SK-N-SH (cell line): ENCODE results near the gene ZNF532. TPM values are rescaled to one million over a fixed set of nuclear protein-coding genes. Genes with fewer than 3 reads are reported as not detected.

ENCODE experiments used
- CTCF ChIA-PET: fragments of 300-600, 350-600 bp; formaldehyde crosslinking; extraction: SDS; loops from one replicate; lab custom pipeline; 2021; lab: Yijun Ruan, JAX
- POLR2A ChIA-PET: fragments of 350-600 bp; sonication (Branson Sonifier 250); formaldehyde crosslinking; extraction: SDS; loops from one replicate; lab custom pipeline; 2020; ENCODE audit warnings: antibody characterized with exemption, inconsistent platforms; lab: Yijun Ruan, JAX
- DNase-seq: peaks from one replicate; pipeline ENCODE4 v3.0.0; 2012
- H2AFZ ChIP-seq: fragments of 200-600 bp; sonication (generic); 2 replicates; pipeline ENCODE4 v1.8.1; 2016; ENCODE audit warnings: antibody characterized with exemption, mild to moderate bottlenecking, low read depth
- H3F3A ChIP-seq: fragments of 200-600 bp; sonication (generic); replicated peaks from 2 replicates; pipeline ENCODE3; 2016; ENCODE audit warnings: antibody characterized with exemption, mild to moderate bottlenecking; ENCODE audit not compliant: insufficient read depth
- H3K27ac ChIP-seq, 2 experiments: fragments of 200-500 bp in 1 of 2; fragments of 200-600 bp in 1 of 2; sonication (Bioruptor generic) in 1 of 2; sonication (generic), shearing (Covaris generic) in 1 of 2; 2 replicates each; pipeline versions ENCODE4 v1.5.1 to v1.6.1; 2014 to 2016; ENCODE audit warnings: low read depth in 2 of 2, inconsistent platforms in 1 of 2, low read length in 1 of 2, mild to moderate bottlenecking in 1 of 2, mixed read lengths in 1 of 2
- H3K27me3 ChIP-seq: fragments of 200-600 bp; sonication (generic), shearing (Covaris generic); 2 replicates; pipeline ENCODE4 v1.6.1; 2016; ENCODE audit warnings: mixed run types; ENCODE audit not compliant: insufficient read depth
- H3K36me3 ChIP-seq, 2 experiments: fragments of 200-500 bp in 1 of 2; fragments of 200-600 bp in 1 of 2; sonication (Bioruptor generic) in 1 of 2; sonication (generic) in 1 of 2; replicated peaks in 1 of 2; 2 replicates each; pipeline versions ENCODE3 to v1.5.1; 2014 to 2016; ENCODE audit warnings: low read length in 1 of 2, mild to moderate bottlenecking in 1 of 2; ENCODE audit not compliant: insufficient read depth in 2 of 2, control insufficient read depth in 1 of 2
- H3K4me1 ChIP-seq, 2 experiments: fragments of 200-500 bp in 1 of 2; fragments of 200-600 bp in 1 of 2; sonication (Bioruptor generic) in 1 of 2; sonication (generic), shearing (Covaris generic) in 1 of 2; 2 replicates each; pipeline versions ENCODE4 v1.5.1 to v1.6.1; 2014 to 2016; ENCODE audit warnings: low read depth in 1 of 2, low read length in 1 of 2, mixed run types in 1 of 2; ENCODE audit not compliant: insufficient read depth in 2 of 2, control insufficient read depth in 1 of 2
- H3K4me2 ChIP-seq: fragments of 200-600 bp; sonication (generic), shearing (Covaris generic); 2 replicates; pipeline ENCODE4 v1.6.1; 2017; ENCODE audit warnings: mixed run types
- H3K4me3 ChIP-seq, 2 experiments: fragments of 200-500 bp in 1 of 2; fragments of 200-600 bp in 1 of 2; sonication (Bioruptor generic) in 1 of 2; sonication (generic), shearing (Covaris generic) in 1 of 2; 2 replicates each; pipeline versions ENCODE4 v1.5.1 to v1.8.1; 2014 to 2016; ENCODE audit warnings: low read depth in 2 of 2, inconsistent platforms in 1 of 2, low read length in 1 of 2, mild to moderate bottlenecking in 1 of 2, mixed read lengths in 1 of 2, moderate library complexity in 1 of 2
- H3K79me2 ChIP-seq: fragments of 200-600 bp; sonication (generic); 2 replicates; pipeline ENCODE4 v1.8.1; 2017; ENCODE audit warnings: mild to moderate bottlenecking; ENCODE audit not compliant: insufficient read depth
- H3K9ac ChIP-seq: fragments of 200-600 bp; sonication (generic); 2 replicates; pipeline ENCODE4 v1.6.1; 2017; ENCODE audit warnings: mixed run types
- H3K9me2 ChIP-seq: fragments of 200-600 bp; sonication (generic); 2 replicates; pipeline ENCODE4 v1.6.1; 2017; ENCODE audit warnings: mixed run types
- H3K9me3 ChIP-seq: fragments of 200-600 bp; sonication (generic); 2 replicates; pipeline ENCODE4 v1.6.1; 2017; ENCODE audit warnings: mixed run types, mild to moderate bottlenecking, moderate library complexity
- H4K20me1 ChIP-seq: fragments of 200-600 bp; sonication (generic); 2 replicates; pipeline ENCODE4 v1.6.1; 2017; ENCODE audit warnings: mild to moderate bottlenecking, mixed run types; ENCODE audit not compliant: insufficient read depth
- CHD2 ChIP-seq: fragments of 150-350 bp; IDR thresholded peaks from 2 replicates; pipeline ENCODE4 v1.6.1; 2018; ENCODE audit warnings: low read length; ENCODE audit not compliant: partially characterized antibody
- ELF1 ChIP-seq: IDR thresholded peaks from 2 replicates; pipeline ENCODE4 v1.4.0; 2012
- EP300 ChIP-seq, 2 experiments: IDR thresholded peaks; 2 replicates each; pipeline versions ENCODE4 v1.4.0 to v1.6.1; 2012; ENCODE audit warnings: borderline replicate concordance in 1 of 2, low read depth in 1 of 2, low read length in 1 of 2
- EZH2phosphoT487 ChIP-seq: fragments of 200-600 bp; sonication (generic); IDR thresholded peaks from 2 replicates; pipeline ENCODE4 v1.6.1; 2017; ENCODE audit warnings: low read depth, mixed run types, mild to moderate bottlenecking, antibody characterized with exemption, moderate library complexity, borderline replicate concordance
- FOXJ3 ChIP-seq: sonication (generic); formaldehyde crosslinking; IDR thresholded peaks from 2 replicates; pipeline ENCODE4 v1.5.1; 2020; ENCODE audit warnings: mild to moderate bottlenecking, missing genetic modification reagents
- FOXM1 ChIP-seq: IDR thresholded peaks from 2 replicates; pipeline ENCODE4 v1.4.0; 2012; ENCODE audit warnings: low read depth, mild to moderate bottlenecking
- GATA2 ChIP-seq: sonication (generic); formaldehyde crosslinking; IDR thresholded peaks from 2 replicates; pipeline ENCODE4 v1.5.0; 2020; ENCODE audit warnings: mild to moderate bottlenecking, missing genetic modification reagents
- JUND ChIP-seq: IDR thresholded peaks from 2 replicates; pipeline ENCODE4 v1.4.0; 2012
- MEF2A ChIP-seq: IDR thresholded peaks from 2 replicates; pipeline ENCODE4 v1.4.0; 2012; ENCODE audit warnings: low read depth, borderline replicate concordance
- NFIC ChIP-seq: IDR thresholded peaks from 2 replicates; pipeline ENCODE4 v1.4.0; 2012; ENCODE audit warnings: borderline replicate concordance
- POLR2AphosphoS5 ChIP-seq: IDR thresholded peaks from 2 replicates; pipeline ENCODE4 v1.6.1; 2012; ENCODE audit warnings: low read depth, low read length
- RCOR1 ChIP-seq: fragments of 150-350 bp; IDR thresholded peaks from 2 replicates; pipeline ENCODE4 v1.6.1; 2017; ENCODE audit warnings: antibody characterized with exemption, low read length
- RFX5 ChIP-seq: IDR thresholded peaks from 2 replicates; pipeline ENCODE4 v1.6.1; 2012; ENCODE audit warnings: mild to moderate bottlenecking, improper control_type of control experiment, low read length
- RXRA ChIP-seq: IDR thresholded peaks from 2 replicates; pipeline ENCODE4 v1.4.0; 2012; ENCODE audit warnings: low read depth, mild to moderate bottlenecking, borderline replicate concordance
- SIN3A ChIP-seq: IDR thresholded peaks from 2 replicates; pipeline ENCODE4 v1.6.1; 2012; ENCODE audit warnings: low read depth, mild to moderate bottlenecking, low read length, moderate library complexity, borderline replicate concordance
- TCF12 ChIP-seq: IDR thresholded peaks from 2 replicates; pipeline ENCODE4 v1.4.0; 2012
- WGBS: methylation state at CpG from one replicate; pipeline ENCODE4 v1.1.6; 2017; ENCODE audit warnings: low lambda C conversion rate; 5-methylcytosine and 5-hydroxymethylcytosine counted together
- polyA plus RNA-seq, 3 experiments: library from polyadenylated mRNA; depleted of rRNA; stranded (reverse); fragments of >200 nt; gene quantifications; 2 replicates each; pipeline ENCODE4 v1.2.3, GENCODE V29; 2012
- TF ChIP-seq, protein P1 (sequence below): IDR thresholded peaks from 2 replicates; pipeline ENCODE4 v1.4.0; 2012; ENCODE audit warnings: low read depth
- TF ChIP-seq, protein P2 (sequence below): IDR thresholded peaks from 2 replicates; pipeline ENCODE4 v1.6.1; 2012; ENCODE audit warnings: mild to moderate bottlenecking, low read depth, low read length, moderate library complexity
- TF ChIP-seq, protein P3 (sequence below): fragments of 150-350 bp; IDR thresholded peaks from 2 replicates; pipeline ENCODE4 v1.6.1; 2016; ENCODE audit warnings: mild to moderate bottlenecking, low read depth, low read length

ZNF532 gene
- polyA plus RNA-seq, 1 of the 3 experiments (the other 2 are of a cell fraction) = 34.7 TPM

DNA sequence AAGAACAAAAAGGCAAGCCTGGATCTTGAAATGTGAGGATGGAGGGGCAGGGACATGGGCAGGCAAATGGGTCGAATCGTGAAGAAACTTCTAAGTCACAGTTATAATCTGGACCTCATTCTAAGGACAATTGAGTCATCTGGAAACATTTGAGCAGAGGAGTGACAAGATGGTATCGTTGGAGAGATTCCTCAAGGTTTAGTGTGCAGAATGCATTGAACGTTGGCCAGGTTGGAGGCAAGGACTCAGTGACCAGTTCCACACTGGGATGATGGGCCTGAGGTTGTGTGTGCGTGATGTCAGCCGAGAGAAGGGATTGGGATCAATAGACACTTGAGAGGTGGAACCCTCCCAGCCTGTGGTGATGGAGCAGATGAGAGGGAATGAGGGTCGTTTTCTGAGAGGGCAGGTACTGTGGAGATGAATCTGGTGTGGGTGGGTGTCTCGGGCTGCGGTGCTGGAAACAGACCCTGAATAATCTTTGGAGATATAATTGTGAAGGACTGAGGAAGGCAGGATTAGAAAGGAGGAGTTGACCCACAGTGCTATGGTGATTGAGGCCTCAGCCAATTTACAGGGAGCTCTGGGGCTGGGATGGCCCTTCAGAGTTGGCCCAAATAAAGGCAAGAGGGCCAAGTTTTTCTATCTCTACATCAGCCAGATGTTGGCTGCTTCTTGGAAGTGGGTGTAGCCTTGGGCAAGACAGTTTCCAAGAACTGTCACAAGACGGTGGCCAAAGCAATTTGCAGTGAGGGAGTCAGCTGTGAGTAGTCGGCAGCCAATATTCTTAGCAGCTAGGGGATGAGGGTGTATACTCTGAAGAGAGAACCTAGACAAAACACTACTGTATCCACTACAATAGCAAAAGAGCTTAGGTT lies 5.8 kb upstream of the ZNF532 start (continued):
- TF ChIP-seq CHD2 = no peak
- TF ChIP-seq RFX5 = no peak
- TF ChIP-seq RXRA = no peak
- no peak for TF ChIP-seq POLR2AphosphoS5
- TF ChIP-seq RCOR1 = no peak
- TF ChIP-seq EP300 (IDR thresholded peaks at IDR 0.05; ENCODE audit: borderline replicate concordance in 1 of 2, low read depth in 1 of 2, low read length in 1 of 2) = no peak

DNA sequence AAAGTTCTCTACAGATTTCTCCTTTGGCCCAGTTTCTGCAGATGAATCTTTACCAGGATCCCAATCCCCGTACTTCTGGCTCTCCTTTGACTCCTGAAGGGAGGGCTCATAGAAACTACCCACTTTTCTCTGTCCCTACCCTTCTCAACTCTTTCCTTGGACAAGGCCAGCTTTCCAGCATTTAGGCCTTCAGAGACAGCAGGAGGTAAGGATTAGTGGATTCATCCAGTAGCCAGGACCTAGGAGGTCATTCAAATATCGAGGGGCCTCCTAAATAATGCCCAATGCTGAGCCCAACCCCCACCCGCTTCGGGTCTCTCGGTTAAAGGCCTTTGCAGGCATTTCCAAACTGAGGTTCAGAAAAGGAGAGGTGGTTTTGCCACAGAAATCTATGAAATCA lies 4.8 kb upstream of the ZNF532 start:
- DNase-seq = no peak
- peaks cover 10% of the 10 kb centered on the region for H3F3A ChIP-seq
- ChIA-PET CTCF (no interaction called here), POLR2A (no interaction called here)
- no peak overlapping the region for H3K9ac ChIP-seq
- H3K27ac ChIP-seq = no peak overlapping the region
- H3K9me2 ChIP-seq = no peaks in the 10 kb centered on the region
- no peak overlapping the region for H2AFZ ChIP-seq
- H3K4me3 ChIP-seq = no peak overlapping the region
- no peaks in the 10 kb centered on the region for H3K36me3 ChIP-seq
- WGBS = 82% methylated on average over 5 of the region's 5 CpGs
- H3K4me1 ChIP-seq = peaks cover 12 to 22% of the 10 kb centered on the region in 2 experiments; a peak in 3 of 4 replicates
- no peaks in the 10 kb centered on the region for H3K9me3 ChIP-seq
- H3K27me3 ChIP-seq = no peaks in the 10 kb centered on the region
- no peaks in the 10 kb centered on the region for H4K20me1 ChIP-seq
- H3K79me2 ChIP-seq = peaks cover 16% of the 10 kb centered on the region; the same call in 1 of the 2 replicates
- H3K4me2 ChIP-seq = no peak overlapping the region
- TF ChIP-seq JUND (no peak), FOXJ3 (CRISPR knock-in tag) (no peak), EZH2phosphoT487 (no peak), TCF12 (no peak), FOXM1 (no peak), NFIC (no peak), ELF1 (no peak), RFX5 (no peak), SIN3A (no peak)
- TF ChIP-seq, protein P1, sequence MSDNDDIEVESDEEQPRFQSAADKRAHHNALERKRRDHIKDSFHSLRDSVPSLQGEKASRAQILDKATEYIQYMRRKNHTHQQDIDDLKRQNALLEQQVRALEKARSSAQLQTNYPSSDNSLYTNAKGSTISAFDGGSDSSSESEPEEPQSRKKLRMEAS = no peak

DNA sequence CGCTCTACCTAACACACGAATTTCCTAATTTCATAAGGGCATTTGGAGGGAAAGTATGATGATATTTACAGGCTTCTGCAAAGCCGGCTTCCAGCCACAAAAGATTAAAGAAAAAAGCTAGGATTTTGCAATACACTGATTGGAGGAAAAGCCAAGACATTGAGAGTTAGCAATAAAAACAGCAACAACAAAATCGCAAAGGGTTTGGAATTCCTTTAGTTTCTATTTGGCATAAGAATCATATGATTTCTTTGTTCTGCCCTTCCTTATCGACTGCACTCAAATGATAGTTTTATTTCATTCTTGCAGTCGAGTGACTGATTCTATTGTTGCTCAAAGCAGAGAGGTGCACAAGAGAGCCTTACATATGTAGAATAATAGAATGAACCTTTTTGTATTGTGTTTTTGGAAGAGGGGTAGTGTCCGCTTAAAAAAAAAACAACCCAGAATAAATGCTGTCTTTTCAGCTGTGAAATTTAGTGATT lies 3.9 kb upstream of the ZNF532 start:
- Histone ChIP-seq H3K27ac (no peak overlapping the region), H3K4me1 (peaks cover 19 to 27% of the 10 kb centered on the region in 2 experiments; a peak in 3 of 4 replicates), H4K20me1 (no peaks in the 10 kb centered on the region), H3K4me2 (no peak overlapping the region), H3F3A (peaks cover 10% of the 10 kb centered on the region), H3K9me2 (no peaks in the 10 kb centered on the region), H3K36me3 (peaks cover 0 to 4% of the 10 kb centered on the region in 2 experiments), H3K9me3 (no peaks in the 10 kb centered on the region), H3K27me3 (no peaks in the 10 kb centered on the region), H3K79me2 (peaks cover 23% of the 10 kb centered on the region), H3K4me3 (no peak overlapping the region), H2AFZ (no peak overlapping the region), H3K9ac (no peak overlapping the region)
- DNase-seq = no peak
- WGBS = 83% methylated on average over 7 of the region's 7 CpGs
- CTCF ChIA-PET = interaction anchor here (1.0 kb wide), 1 partner anchor 97 kb away, joined by 5 read pairs; no protein-coding TSS in a partner anchor
- POLR2A ChIA-PET = interaction anchor here (0.6 to 0.7 kb wide), 2 partner anchors 202 to 978 kb away, joined by 3 to 4 read pairs; no protein-coding TSS in a partner anchor
- no peak for TF ChIP-seq JUND
- TF ChIP-seq MEF2A = no peak
- no peak for TF ChIP-seq GATA2
- TF ChIP-seq, protein P2, sequence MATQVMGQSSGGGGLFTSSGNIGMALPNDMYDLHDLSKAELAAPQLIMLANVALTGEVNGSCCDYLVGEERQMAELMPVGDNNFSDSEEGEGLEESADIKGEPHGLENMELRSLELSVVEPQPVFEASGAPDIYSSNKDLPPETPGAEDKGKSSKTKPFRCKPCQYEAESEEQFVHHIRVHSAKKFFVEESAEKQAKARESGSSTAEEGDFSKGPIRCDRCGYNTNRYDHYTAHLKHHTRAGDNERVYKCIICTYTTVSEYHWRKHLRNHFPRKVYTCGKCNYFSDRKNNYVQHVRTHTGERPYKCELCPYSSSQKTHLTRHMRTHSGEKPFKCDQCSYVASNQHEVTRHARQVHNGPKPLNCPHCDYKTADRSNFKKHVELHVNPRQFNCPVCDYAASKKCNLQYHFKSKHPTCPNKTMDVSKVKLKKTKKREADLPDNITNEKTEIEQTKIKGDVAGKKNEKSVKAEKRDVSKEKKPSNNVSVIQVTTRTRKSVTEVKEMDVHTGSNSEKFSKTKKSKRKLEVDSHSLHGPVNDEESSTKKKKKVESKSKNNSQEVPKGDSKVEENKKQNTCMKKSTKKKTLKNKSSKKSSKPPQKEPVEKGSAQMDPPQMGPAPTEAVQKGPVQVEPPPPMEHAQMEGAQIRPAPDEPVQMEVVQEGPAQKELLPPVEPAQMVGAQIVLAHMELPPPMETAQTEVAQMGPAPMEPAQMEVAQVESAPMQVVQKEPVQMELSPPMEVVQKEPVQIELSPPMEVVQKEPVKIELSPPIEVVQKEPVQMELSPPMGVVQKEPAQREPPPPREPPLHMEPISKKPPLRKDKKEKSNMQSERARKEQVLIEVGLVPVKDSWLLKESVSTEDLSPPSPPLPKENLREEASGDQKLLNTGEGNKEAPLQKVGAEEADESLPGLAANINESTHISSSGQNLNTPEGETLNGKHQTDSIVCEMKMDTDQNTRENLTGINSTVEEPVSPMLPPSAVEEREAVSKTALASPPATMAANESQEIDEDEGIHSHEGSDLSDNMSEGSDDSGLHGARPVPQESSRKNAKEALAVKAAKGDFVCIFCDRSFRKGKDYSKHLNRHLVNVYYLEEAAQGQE = no peak
- no peak for TF ChIP-seq FOXJ3 (CRISPR knock-in tag)
- TF ChIP-seq, protein P3, sequence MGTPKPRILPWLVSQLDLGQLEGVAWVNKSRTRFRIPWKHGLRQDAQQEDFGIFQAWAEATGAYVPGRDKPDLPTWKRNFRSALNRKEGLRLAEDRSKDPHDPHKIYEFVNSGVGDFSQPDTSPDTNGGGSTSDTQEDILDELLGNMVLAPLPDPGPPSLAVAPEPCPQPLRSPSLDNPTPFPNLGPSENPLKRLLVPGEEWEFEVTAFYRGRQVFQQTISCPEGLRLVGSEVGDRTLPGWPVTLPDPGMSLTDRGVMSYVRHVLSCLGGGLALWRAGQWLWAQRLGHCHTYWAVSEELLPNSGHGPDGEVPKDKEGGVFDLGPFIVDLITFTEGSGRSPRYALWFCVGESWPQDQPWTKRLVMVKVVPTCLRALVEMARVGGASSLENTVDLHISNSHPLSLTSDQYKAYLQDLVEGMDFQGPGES = no peak
- TF ChIP-seq RCOR1 = no peak
